HG03066 (cell line): ENCODE data around the gene GRIK4.
A peak's percentile ranks its signal among the peaks of the same experiment; 100 is the strongest.

Experiments used
- ATAC-seq: cut with Tn5 transposase; IDR thresholded peaks from one replicate; pipeline ENCODE4 v1.9.1; 2021; ENCODE audit warnings: low read depth; ENCODE audit not compliant: unreplicated experiment

GRIK4 gene

DNA sequence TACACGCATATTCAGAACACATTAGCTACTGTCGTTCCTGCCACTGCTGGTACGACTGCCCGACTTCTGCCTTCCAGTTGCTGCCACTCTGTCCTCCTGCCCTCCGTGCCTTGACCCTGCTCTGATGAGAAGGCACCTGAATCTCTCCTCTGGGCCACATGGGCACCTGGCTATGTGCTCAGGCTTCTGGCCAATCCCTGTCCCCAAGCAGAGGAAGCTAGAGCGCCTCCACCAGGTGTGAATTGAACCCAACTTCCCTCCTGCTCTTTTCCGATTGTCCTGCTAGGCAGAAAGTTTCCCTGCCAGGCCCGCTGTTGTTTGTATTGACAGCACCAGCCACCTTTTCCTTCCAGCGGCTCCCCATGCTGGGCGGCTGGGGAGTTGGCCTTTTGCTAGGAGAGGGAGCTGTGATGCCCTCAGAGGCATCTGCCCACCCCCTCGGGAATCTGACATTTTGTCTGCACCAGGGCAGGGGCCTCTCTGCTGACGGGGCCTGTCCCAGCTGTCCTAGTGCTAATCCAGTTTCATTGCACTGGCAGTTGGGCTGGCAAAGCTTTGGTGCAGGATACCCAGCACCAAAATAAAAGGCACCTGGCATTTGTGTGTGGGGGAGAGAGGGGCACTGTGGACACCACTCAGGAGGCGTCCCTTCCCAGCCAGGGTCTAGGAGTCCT, 118.0 kb downstream of the GRIK4 start:
- no peak for ATAC-seq

DNA sequence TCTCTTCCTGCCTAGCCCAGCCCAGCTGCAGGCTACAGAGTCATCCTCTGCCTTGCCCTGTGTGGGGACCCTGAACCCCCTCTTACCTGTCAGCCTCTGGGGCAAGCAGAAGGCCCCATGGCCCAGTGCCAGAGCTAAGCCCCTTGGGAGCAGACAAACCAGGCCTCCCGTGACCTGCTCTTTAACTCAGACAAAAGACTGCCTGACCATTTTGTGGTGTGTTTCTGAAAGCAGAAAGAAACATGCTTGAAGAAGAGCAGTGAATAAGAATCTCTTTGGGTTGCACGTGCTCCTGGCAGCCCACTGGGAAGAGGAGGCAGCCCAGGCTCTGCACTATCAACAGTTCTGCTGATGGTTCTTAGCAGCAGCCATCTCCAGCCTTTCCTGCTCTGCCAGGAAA, 118.6 kb downstream of the GRIK4 start:
- no peak for ATAC-seq

DNA sequence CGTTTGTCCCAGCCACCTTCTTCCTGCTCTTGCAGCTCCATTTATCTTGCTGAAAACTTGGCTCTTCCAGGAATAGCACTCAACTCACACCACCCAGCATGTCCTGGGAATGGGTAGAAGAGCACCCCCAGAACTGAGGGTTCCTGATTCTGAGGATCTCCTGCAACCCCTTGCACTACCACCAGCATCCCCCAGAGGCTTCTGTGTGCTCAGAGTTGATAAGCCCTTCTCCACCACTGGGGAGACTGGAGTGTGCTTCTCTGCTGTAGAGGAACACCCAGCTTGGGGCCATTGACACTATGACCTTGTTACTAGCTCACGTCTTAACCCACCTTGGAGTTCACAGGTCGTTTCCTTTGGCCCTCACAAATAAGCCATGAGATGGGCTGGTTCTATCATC, 121.0 kb downstream of the GRIK4 start:
- peak; percentile 66 for ATAC-seq

DNA sequence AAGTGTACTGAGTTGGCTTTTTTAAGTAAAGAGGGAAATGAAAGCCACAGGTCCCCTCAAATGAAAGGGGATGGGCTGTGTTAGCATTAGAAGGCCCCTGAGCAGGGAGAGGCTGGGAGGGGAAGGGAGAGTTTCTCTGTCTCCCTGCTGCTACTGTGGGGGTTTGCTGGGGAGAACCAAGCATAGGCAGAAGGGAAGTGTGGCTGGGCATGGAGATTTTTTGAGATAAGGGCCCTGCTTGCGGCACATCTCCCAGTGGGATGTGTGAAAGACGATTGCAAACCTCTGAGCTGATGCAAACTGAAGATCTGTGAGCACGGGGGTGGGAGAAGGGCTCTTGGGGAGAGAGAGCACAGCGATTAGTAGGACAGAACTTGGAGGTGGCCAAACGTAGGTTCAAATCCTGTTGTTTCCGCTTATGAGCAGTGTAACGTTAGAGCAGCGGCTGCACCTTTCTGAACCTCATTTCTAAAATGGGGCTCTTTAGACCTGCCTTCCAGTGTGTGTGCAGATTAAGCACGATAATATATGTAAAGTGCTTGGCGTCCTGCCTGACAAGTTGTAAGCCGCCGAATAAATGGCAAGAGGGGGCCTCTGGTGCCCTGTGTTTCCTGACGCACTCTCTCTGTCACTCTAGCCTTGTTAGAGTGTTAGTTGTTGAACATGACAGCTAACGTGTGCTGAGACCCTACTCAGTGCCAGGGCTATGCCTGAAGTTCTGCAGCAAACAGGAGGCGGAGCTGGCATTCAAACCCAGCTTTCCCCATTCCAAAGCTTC, 122.3 kb downstream of the GRIK4 start:
- no peak for ATAC-seq

DNA sequence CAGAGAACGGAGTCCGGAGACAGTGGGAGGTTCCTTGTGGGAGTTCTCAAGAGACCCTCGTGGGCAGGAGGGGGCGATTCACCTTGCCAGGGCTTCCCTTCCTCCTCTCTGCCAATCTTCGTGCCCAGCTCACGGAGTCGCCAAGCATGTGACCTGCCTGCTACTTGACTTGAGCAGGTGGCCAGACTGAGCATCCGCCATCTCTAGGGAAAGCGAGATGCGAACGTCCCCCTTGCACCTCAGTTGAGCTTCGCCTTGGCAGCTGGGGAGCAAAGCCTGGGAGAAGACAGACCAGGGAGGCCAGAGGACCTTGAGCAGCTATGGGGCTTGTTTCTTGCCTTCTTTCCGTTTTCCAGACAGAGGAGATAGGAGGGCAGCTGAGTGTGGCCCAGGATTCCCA, 123.2 kb downstream of the GRIK4 start:
- no peak for ATAC-seq

DNA sequence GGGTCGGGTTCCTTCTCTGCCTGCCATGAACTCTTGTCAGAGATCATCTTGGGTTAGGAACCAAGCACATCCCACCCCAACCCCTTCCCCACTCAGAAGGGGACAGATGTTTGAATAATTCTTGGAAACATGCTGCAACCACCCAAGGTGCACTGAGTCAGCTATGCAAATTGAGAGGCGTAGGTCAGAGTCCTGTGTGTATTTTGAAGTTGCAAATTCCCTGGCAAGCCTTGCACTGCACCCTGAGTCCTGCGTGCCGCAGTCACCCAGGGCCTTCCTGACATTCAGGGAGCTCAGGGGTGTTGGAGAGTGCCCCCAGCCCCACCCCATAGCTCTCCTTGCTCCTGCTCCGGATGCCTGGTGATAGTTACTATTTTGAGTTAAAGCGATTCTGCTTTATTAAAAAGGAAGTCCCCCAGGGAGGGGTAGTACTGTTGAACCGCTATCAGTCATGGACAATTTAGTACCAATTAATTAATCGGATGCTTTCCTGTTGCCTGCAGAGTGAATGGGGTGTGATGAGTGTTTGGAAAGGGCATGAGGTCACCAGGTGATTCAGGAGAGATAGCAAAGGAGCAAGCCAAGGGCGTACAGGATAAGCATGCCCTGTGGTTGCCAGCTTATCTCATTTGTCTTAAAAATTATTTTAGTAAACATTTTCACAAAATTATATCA, 123.7 kb downstream of the GRIK4 start:
- ATAC-seq = no peak

DNA sequence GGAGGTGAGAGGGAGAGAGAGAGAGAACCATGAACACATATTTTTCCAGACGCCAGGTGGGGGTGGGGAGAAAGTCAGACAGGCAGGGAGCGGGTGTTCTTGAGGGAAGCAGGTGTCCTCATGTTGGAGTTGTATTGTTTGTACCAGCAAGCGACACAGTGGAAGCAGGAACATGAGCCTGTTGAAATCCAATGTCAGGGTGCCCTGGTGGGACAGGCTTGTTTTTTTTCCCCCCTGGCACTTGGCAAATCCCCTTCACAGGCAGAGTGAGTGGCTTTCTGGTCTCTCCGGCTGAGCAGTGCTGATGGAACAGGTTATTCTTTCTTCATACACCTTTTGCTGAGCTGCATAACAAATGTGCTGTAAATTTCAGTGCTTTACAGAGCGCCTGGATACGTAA, 125.6 kb downstream of the GRIK4 start:
- no peak for ATAC-seq

DNA sequence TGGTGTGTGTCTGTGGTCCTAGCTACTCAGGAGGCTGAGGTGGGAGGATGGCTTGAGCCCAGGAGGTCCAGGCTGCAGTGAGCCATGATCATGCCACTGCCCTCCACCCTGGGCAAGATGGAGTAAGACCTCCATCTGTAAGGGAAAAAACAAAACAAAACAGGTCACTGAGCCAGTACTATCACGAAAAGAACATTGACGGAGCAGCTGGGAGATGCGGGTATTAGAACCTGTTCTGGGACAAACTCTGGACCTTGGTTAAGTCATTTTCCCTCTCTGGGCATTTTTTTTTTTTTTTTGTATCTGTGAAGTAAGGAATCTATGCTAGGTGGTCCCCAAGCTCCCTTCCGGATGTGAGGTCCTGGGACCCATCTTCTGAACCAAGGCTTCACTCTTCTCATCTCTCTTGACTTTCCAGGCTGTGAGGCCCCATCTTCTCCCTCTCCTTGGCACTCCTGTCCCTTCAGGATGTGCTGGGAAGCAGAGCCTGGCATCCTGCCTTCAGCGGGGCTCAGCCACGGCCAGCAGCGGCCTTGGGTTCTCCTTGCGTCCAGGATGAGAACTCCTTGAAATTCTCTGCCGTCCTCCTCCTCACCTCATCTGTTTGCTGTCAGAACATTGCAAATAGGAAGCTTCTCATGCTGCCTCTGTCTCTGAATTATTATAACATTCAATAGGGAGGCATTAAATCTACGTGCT, 130.8 kb downstream of the GRIK4 start:
- ATAC-seq = no peak

DNA sequence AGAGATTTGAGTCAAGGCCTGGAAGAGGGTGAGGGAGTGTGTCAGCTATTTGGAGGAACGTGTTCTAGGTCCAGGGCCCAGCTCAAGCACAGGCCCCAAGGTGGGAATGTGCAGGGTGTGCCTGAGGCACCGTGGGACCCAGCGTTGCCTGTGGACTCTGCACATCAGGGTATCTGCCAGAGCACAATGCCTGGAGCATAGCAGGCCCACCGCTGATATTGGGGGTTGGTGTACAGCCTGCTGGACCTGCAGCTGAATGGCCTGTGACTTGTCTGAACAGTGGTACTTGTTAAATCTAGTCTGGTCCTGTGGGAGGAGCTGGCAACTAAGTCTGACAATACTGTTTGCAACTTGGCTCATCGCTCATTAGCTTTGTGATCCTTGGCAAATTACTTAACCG, 131.7 kb downstream of the GRIK4 start:
- ATAC-seq = no peak

DNA sequence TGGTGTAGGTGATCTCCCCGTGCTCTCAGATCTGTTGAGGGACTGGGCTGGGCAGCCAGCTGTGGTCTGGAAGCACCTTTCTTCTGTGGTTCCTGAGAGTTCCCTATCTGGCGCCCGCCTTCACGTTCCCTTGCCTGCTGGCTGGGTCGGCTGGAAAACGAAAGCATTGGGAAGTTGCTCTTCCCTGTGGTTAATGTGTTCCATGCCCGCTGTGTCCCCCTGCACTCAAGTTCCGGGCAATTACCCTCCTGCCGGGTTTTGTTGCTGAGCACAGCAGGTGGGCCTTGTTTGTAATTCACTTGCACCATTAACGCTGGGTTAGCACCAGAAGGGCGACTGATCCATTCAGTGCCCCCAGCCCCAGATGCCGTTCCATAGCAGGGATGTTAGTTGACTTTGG, 134.1 kb downstream of the GRIK4 start:
- no peak for ATAC-seq

DNA sequence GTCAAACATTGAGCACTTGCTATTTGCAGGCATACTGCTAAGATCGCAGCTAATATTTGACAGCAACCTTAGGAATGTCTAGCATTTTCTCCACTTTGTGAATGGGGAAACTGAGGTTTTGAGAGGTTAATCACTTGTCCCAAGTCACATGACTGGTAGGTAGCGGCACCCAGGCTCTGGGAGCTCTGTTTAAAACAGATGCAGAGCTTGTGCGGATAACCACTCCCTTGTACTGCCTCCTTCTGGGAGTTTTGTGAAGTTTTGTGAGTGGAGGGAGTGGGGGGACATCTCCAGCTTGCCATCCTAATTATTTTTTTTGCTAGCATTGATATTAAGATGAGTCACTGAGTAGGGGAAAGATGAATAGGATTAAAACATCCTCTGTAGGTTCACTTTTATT, 134.7 kb downstream of the GRIK4 start:
- no peak for ATAC-seq

DNA sequence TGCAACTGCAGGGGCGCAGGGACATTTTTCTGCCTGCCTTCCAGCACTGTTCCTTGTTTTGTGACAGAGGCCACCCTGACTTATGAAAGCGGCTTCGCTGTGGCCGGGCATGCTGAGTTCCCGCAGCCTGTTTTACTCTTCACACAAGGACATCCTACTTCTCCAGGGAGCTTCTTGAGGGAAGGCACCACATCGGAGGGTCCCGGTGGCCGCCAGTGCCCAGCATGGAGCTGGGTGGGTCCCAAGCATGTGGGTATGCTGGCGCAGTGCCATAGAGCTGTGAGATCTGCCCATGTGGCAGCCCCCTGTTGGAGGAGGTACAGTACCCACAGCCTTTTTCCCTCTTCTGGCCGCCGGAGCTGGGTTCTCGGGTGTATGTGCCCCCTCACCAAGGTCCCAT, 136.1 kb downstream of the GRIK4 start:
- no peak for ATAC-seq

DNA sequence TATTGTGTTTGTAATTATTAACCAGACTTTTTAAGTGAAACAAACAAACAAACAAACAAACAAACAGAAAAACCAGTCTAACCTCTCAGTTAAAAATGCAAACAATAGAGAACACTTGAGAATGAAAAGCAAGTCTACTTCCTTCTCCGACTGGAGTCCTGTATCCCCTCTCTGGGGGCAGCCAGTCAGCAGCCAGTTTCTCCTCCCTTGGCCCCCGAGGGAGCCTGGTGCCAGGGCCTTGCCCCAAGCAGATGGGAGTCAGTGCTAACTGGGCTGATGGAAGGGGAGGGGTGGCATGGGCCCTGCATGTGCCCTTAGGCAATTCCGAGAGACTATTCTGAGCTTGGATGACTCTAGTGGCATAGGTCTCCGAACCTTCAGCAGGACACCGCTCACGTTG, 137.2 kb downstream of the GRIK4 start:
- no peak for ATAC-seq

DNA sequence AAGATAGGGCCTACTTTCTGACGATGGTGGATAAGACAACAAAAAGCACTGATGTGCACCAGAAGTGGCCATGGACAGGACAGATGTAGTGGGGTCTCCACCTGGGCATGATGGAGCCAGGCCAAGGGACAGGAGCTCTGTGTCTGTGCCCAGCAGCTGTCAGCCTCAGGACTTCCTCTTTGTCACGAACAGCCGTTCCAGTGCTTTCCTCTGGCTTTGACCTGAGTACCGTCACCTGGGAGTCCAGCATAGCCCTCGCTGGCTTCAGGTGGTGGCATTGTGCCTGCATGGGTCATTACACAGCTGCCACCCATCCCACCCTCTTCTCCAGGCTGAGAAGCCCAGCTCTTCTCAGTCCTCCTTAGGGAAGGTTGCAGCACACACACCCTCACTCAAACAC, 137.8 kb downstream of the GRIK4 start:
- ATAC-seq = no peak

DNA sequence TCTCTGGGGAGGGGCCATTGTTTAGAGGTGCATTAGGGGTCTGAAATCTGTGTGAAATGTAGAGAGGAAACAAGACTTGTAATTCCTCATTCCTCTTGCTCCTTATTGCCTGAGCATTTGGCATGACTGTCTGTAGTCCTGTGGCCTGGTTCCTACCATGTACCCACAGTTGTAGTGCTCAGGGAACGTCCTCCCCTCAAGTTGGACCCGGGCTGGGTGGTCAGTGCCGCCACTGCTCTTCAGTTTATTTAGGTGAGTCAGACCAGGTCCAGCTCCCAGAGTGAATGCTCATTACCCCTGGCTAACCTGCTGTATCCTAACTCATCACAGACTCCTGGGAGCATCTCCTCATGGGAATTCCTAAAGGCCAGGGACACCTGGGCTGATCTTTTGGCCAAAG, 139.8 kb downstream of the GRIK4 start:
- ATAC-seq = no peak

DNA sequence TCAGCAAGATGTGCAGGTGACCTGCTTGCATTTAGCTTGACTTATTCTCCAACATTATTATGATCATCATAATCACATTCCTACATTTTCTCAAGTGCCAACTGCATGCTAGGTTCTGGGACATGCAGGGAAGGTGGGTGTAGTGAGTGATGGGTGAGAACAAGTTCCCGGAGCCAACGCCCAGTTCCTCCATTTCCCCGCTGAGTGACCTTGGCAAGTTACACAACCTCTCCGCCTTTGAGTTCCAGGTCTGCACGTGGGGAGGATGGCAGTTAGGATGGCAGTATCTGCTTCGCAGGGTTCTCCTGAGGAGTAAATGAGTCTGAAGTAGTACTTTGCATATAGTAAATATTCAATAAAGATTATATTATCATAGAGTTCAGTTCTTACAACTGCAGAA, 140.3 kb downstream of the GRIK4 start:
- no peak for ATAC-seq

DNA sequence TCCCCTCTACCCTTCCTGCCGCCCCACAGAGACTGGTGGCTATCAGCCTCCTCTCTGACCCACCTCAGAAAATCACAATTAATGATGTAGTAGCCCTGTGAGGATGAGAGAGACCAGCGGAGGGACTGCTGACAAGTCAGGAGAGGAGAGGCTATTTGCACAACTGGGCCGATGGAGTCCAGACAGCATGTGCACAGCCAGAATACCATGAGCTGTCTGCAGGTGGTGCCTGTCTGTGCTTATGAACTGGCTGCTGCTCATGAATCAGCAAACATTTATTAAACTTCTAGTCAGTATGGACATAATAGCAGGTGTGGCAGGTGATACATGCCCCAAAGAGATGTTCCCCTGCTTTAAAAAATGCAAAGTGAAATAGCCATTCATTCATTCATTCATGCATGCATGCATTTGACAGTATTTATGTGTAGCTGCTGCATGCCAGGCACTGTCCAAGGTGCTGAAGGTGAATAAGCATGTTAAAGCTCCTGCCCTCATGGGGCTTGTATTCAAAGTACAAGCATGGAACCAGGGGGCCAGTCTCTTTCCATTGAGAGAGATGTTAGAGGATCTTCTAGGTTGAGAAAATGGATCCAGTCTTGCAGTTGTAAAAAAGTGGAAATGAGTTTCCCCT, 141.3 kb downstream of the GRIK4 start:
- no peak for ATAC-seq

DNA sequence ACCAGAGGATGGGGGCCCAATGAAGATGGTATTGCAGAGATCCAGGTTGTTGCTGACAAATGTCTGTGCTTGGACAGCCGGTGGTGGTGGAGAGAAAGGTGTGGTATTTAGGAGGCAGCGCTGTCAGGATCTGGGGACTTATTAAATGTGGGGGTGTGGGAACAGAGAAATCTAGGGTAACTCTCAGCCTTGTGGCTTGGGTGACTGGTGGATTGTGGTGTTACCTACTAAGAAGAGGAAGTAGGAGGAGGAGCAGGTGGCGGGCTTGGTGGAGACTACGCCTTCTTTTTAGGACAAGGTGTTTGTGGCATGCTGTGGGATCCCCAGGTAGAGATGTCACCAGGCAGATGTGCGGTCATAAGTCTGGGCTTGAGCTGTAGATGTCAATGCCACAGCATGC, 144.0 kb downstream of the GRIK4 start:
- ATAC-seq = no peak

DNA sequence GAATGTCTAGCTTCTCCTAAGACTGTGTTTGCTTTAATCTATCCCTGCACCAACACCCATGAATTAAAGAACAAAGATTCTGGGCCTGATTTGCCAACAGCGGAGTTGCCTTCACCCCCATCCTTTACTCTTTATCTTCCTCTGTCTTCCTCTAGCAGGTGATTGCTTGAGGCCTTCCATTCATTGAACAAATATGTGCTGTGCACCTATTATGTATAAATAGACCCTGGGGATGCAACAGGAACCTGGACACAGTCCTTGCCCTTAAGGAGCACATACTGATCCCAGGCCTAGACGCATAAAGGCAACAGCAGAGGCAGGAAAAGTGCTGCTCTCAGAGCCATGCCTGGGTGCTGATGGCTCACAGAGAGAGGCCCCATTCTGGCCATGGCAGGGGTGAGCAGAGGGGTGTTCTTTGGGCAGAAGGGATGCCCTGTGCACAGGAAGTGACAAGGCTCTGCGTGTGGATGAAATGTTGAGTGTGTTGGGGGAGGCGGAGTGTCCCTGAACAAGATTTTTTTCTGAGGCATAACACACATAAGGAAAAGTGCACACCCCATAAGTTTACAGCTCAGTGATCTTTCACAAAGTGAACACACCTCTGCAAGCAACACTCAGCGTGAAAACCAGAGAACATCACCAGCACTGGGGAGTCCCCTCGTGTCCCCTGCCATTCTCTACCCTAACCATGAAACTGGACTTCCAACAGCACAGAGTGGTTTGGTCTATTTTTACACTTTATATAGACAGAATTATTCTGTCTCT, 145.9 kb downstream of the GRIK4 start:
- ATAC-seq = no peak

DNA sequence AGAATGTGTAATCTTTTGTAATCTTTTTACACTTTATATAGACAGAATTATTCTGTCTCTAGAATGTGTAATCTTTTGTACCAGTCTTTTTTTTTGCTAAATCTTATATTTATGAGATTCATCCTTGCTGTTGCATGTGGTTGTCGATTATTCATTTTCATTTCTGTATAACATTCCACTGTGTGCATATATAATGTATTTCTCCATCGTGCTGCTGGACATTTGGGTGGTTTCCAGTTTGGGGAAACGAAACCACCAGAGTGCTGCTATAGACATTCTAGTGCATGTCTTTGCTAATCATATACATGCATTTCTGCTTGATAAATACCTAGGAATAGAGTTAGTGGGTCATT, 146.5 kb downstream of the GRIK4 start:
- ATAC-seq = peak; percentile 48
